DMS 273 treated with DMSO at 0.1 percent for 48 hours (cell line): ENCODE results near the gene NUDT2.
"Not testable (repeated sequence)": the region's sequence is repeated elsewhere in the genome, so short reads cannot be mapped to it uniquely, and the experiment has no call there.

Experiments
- DNase-seq: peaks from one replicate; lab custom pipeline; 2025; lab: John Stamatoyannopoulos, UW

NUDT2 gene

DNA sequence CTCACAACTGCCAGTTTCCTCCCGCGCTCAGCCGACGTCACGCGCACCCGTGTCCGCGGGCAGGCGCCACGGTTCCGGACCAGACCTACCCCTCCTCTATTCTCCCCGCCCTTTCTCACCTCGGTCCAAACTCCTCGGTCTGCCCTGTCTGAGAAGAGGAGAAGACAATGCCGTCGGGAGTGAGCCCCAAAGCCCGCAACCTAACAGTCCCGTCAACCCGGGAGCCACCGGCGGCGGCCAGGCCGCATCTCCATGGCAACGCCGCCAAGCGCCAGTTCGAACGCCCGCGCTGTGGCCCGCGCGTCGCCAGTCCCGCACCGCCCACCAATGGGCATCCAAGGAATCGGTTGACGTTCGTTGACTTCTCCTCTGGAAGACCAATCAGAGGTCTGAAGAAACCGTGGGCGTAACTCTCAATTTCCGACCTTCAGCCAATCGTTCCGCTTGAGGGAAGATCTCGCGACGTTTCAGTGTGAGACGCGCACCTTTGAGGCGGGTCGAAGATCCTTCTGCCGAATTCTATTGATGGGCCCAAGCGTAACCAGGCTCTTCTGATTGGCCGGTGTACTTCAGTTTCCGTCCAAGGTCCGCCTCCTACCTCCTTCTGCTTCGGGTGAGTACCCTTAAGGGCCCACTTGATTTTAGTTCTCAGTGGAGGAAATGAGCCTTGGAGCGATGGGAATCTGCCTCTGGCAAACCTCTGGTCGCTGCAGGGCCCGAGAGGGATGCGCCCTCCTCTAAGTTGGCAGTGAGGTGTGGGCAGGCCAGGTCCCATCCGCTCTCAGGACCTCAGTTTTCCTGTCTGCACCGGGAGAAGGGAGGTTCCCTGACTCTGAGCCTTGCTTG is at the start of gene NUDT2, which contains the start of gene KIF24:
Gene NUDT2, plus strand, starts transcription at position 583 of the 846 bp plus-strand sequence. CDS start 9,471 bp downstream, outside the sequence.
Gene KIF24, minus strand, starts transcription at position 282 of the 846 bp plus-strand sequence. CDS start 17,922 bp downstream, outside the sequence.
- peak; percentile 100 for DNase-seq

DNA sequence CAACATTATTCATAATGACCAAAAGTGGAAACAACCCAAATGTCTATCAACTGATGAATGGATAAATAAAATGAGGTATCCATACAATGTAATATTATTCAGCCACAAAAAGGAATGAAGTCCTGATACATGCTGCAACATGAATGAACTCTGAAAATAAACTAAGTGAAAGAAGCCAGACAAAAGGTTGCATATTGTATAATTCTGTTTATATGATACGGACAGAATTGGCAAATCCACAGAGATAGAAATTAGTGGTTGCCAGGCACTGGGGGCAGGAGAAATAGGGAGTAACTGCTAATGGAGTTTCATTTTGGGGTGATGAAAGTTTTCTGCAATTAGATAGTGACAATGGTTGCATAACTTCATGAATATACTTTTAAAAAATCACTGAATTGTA is 47.3 kb upstream of the NUDT2 start:
- no peak for DNase-seq

DNA sequence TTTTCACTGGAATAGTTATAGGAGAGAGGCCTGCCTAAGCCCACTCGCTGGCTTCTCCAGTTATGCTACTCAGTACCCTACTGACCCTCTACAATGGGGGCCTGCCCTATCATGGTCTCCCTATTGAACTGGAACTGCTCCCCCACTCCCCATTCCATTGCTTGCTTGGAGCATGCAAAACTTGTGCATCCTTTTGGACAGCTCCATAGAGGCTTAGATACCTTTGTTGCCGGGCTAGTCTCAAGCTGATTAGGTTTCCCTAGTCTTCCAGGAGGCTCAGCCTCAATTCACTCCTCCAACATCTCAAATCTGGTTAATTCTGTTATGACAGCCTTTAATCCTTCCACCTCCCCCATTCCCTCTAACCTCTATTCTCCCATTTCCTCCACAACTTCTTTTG is 40.2 kb upstream of the NUDT2 start:
- no peak for DNase-seq

DNA sequence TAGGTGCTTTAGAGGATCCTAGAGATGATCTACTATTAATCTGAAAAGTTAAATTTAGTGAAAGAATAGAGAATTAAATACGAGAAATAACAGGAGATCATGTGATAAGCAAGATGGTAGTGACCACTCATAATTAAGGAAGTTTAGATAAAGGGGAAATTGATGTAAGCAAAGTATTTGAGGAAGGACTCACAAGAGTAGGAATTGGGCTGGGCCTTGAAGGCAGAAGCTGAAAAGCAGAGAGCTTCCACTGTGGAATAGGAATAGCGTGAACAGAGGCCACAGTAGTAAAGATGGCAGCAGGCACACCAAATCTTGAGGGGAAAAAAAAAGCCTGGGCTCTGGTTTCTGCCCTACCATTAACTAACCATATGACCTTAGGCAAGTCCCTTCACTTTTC is 38.3 kb upstream of the NUDT2 start:
- no peak for DNase-seq

DNA sequence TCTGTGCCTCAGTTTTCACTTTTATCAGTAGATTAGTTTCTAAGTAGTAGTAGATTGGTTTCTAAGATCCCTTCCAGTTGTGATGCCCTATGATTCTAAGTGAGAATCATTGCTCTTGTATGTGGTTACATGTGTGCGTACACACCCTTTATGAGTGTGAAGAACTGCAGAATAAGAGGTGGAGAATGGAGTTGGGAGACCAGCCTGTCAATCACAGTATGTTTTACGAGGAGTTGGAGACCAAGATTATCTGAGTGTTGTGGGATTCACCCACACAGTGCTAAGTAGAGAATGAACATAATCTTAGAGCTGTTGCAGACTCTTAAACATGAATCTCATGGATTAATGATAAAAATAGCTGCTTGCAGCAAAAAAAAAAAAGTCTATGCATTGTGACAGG is 37.9 kb upstream of the NUDT2 start:
- no peak for DNase-seq

DNA sequence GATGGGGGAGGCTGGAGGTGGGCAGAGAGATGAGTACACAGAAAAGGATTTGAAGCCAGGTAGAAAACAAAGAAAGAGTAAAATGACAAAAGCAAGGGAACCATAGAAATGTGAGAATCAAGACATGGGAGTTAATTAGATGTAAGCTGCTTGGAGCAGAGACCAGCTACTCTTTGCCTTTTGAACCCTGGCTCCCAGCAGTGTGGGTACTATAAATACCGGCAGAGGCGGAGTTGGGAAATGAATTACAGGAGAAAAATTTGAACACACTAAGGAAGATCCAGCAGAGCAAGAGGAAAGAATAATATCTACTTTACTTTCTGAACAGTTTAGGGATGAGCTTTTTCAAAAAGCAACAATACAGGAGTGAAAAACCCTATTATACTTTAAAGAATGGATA is 36.8 kb upstream of the NUDT2 start:
- DNase-seq, result no peak

DNA sequence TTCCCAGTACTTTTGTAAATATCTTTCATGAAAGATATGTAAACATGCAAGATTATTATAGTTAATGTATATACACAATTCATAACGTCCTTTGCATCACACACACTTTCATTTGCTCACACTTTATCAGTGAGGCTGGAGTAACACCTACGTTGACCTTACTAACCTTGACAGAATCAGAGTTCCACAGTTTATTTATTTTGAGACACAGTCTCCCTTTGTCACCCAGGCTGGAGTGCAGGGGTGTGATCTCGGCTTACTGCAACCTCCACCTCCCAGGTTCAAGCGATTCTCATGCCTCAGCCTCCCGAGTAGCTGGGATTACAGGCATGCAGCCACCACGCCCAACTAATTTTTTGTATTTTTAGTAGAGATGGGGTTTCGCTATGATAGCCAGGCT is 28.3 kb upstream of the NUDT2 start:
- not testable (repeated sequence) for DNase-seq

DNA sequence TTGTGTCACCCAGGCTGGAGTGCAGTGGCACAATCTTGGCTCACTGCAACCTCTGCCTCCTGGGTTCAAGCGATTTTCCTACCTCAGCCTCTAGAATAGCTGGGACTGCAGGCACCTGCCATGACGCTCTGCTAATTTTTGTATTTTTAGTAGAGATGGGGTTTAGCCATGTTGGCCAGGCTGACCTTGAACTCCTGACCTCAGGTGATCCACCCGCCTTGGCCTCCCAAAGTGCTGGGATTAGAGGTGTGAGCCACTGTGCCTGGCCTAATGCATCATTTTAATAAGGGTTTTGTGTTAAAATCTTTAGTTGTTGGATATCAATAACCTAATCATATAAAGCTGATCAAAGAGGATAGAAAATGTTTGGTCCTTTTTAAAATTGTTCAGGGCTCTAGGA is 21.1 kb upstream of the NUDT2 start:
- DNase-seq, result not testable (repeated sequence)

DNA sequence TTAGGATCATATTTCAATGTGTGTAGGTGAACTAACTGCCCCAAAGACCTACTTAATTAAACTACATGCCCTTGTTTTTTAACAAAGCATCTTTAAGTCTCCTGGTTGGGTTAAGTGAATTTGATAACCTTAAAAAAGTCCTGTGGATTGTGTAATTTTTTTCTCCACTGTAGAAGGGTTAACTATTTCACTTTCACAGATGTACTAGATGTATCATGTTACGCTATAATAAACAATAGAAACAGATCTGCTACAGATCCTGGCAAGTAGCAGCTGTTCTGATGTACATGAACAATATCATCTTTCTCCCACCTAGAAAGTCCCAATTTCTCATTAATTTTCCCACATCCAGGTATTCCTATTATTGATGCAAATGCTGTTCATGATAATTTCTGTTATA is 19.2 kb upstream of the NUDT2 start:
- no peak for DNase-seq

DNA sequence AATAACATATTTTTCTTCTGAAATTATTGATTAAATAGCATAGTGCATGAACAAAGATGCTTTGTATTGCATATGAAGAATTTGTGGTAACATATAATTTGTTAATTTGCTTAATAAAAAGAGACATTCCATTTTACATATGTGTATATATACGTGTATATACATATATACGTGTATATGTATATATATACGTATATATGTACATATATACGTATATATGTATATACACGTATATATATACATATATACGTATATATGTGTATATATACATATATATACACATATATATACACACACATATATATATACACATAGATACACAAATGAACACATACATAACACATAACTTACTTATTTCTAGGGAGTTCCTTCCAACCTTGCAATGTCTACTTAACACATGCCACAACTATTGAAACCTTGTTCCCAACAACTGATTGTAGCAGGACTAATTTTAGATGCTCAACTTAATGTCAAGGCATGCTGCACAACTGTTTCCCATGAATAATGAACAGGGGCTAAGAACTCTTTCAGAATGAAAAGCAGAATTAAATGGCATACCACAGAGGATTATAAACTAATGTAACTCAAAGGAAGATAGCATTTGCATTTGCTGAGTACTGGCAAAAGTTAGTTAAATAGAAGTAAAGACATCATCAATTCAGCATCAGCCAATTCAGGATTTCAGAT is 17.7 kb upstream of the NUDT2 start:
- no peak for DNase-seq

DNA sequence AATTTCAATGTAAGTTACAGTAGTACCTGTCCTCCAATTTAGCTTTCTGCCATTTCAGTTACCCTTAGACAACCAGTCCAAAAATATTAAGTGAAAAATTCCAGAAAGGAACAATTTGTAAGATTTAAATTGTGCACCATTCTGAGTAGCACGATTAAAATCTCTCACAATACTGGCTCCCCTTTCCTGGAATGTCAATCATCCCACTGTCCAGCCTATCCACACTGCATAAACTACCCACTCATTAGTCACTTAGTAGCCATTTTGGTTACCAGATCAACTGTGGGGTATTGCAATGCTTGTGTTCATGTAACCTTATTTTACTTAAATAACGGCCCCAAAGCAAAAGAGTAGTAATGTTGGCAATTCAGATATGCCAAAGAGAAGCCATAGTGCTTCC is 11.9 kb upstream of the NUDT2 start:
- DNase-seq, result no peak

DNA sequence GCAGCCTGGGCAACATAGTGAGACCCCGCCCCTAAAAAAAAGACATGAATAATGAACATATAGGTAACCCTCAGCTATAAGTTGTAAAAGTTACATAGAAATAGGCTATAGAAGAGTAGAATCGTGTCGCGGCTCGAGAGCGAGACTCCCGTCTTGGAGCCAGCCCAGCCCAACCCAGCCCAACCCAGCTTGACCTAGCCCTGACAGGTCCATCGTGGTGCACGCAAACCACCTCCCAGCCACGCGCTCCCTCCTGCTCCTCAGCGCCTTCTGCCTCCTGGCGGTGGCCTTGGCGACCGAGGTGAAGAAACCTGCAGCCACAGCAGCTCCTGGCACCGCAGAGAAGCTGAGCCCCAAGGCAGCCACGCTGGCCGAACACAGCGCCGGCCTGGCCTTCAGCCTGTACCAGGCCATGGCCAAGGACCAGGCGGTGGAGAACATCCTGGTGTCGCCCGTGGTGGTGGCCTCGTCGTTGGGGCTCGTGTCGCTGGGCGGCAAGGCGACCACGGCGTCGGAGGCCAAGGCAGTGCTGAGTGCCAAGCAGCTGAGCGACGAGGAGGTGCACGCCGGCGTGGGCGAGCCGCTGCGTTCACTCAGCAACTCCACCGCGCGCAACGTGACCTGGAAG is 11.1 kb upstream of the NUDT2 start:
- no peak for DNase-seq

DNA sequence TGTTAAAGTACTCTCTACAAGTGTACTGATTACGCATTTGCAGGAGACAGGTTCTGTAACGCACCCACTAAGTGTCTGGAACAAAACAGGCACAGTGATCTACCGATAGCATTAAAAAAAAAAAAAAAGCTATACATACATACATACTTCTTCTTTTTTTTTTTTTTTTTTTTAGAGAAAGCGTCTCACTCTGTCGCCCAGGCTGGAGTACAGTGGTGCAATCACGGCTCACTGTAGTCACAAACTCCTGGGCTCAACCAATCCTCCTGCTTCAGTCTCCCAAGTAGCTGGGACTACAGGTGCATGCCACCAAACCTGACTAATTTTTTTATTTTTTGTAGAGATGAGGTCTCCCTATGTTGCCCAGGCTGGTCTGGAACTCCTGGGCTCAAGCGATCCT is 7.9 kb upstream of the NUDT2 start:
- no peak for DNase-seq

DNA sequence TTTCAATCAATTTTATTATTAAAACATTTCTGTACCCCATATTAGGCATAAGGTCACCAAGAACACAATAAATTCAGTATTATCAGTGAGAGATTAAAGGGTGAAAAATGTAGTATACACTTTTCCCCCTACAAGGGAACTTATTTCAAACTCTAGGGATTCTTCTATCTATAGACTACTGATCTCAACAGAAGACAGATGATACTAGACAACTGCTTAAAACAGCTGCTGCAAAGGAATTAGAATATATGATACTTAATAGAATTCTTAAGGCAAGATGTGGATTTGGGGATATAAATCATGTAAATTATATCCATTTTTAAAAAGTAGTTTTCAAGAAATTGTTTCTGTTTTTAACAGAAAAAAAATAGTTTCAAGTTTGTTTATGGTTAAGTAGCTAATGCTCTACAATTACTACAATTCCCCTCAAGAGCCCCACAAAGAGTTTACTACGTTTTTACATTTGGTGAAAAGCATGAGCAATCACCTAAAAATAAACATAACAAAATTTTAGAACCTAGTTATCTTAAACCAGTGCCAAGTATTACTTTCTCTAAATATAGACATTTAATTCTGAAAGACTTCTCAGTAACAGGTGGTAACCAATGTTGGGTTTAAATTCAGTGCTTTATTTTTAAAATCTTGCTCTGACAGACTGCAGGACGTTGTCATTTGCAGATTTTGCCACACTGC is 6.3 kb upstream of the NUDT2 start:
- DNase-seq, result no peak

DNA sequence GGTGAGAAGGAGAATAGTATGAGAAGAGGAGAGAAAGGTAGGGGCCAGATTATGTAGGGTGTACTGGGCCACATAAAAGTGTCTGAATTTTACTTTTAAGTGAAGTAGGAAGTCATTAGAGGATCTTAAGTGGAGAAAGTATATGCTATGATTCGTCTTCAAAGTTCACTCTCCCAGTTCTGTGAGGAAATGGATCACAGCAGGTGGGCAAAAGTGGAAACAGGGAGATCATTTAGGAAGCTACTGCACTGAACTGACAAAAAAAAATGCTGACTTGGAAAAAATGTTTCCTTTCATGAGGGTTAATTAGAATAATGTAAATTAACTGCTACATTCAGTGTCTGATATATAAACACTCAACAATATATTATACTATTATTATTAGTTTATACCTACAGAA is 2.7 kb upstream of the NUDT2 start:
- DNase-seq, result no peak

DNA sequence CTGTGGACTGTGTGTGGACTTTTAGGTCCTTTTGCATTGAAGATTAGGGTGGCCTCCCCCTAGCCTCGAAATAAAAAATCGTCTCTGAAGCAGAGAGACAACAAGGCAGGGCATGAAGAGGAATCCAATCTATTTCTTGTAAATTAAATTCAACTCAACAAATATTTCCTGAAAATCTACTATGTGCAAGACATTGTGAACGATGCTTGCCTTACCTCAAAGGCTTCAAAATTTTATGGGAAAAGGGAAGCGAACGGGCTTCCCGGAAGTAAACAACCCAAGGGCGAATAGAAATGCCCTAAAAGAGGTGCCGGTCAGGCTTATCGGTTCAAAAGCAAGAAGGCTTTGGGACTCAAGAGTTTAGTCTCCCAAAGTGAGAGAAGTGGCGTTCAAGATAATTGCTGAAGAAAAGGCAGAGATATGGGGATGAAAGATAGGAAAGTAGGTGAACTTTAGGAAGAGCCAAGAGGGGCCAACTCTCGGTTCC is 826 bp upstream of the NUDT2 start:
- DNase-seq, result no peak

DNA sequence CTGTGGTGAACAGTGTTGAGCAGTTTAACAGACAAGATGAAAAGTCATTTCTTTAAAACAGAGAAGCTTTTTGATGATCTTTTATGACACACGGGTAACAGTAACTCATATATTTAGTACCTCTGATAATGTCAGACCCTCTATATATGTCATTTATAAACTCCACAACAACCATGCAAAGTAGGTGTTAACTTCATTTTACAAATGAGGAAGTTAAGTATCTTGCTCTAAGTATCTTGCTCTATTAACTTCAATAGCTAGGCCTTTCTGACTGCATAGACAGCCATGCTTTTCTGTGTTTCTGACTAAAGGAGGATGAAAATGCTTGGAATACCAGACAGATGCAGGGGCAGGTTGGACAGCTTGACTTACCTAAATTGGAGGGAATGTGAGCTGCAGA is 1.8 kb downstream of the NUDT2 start:
- DNase-seq, result no peak

DNA sequence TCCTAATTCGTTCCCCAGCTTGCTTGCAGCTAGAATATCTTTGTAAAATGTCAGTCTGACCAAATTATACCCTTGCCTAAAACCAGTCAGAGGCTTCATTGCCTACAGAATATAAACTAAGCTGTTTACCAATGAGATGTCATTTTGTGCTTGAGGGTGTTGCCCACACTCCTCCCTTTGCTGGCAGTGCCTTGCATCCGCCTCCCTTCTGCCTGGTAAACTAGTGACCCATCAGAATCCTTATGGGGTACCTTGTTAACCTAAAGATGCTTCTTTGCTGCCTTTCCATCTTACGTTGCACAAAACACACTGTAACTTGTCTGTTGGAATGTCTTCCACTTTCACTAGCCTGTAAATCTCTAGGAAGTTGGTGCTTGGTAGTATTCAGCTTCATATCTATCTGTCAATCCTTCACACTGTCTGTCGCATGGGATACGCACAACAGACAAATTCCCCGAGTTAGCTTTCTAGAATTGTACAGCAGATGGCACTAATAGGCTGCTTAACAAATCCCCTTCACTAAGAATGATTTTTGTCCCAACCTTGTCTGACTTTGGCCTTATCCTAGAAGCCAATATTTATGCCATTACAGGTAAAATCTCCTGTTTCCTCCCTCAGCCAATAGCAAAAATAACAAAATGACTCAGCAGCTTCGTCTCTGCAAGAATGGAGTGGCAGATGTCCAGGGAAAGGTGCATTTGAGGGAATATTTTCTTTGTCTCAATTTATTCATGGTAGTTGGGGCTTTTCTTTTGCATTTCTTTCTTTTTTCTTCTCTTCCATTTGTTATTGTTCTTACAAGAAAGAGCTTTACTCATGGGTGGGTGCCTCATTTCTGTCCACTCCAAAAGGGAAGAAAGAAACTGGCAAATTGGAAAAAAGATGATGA is 3.0 kb downstream of the NUDT2 start:
- peak; percentile 25 for DNase-seq

DNA sequence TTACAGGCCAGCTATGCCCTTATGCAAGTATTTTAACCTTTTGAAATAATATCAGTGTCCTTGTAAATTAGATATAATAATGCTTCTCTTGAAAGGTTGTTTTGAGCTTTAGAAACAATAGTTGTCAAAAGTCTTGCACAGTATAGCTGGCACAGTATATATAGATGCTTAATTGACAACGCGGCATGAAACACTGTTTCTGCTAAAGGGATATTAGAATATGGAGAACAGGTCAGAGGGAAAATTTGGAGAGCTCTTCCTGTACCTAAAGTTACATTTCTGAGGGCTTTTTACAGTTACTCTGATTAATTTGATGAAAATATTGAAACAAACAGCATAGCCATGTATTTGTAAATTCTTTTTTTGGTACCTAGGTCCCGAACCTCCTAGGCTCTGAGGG is 4.5 kb downstream of the NUDT2 start:
- no peak for DNase-seq

DNA sequence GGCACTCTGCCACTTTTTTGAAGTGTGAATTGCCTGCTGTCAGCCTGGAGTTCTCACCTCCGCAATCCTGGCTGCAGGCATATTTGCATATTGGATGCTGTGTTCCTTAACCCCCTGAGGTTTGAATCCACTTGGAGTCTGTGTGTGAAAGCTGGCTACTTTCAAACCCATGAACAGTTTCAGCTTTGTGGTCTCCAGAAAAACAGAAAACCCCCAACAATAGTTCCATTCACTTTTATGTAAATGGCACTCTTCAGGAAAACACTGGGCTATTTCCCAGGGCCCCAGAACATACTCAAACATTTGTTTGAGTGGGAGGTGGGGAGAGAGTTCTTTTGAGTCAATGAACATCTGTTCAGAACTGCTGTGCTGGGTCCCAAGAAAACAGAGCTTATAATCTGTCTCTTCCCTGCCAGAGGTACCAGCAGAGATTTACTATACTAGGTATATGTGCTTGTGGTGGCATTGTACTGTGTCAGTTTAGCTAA is 5.0 kb downstream of the NUDT2 start:
- no peak for DNase-seq

DNA sequence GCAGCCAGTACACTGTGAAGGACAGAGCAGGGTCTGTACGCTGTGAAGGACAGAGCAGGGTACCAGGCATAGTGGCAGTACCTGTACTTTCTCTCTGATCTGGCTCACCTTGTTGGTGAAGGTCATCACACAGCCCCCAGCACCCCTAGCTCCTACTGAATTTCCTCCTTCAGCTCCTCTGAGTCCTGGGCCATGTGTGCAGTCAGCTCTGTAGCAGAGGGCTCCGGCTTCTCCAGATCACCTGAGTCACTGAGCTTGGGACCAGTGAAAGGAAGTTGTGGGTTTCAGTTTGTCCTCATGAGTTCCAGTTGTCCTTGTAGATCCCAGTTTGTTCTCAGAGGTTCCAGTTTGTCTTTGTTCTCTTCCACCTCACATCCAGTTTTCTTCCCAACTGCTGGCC is 5.5 kb downstream of the NUDT2 start:
- DNase-seq, result no peak
